ENCODE results near the gene CD63.

Gene CD63

GRCh38 chr12:55711786-55712553 lies 16.8 kb downstream of the CD63 start:
- no peak overlapping the region for H3K4me3 ChIP-seq (ENCODE audit: low read length)
- no peak for DNase-seq (ENCODE audit: low read depth)
- TF ChIP-seq CTCF (IDR thresholded peaks at IDR 0.05; ENCODE audit: insufficient read depth, low read depth, low read length, missing control alignments), result no peak

- no peak overlapping the region for H3K4me3 ChIP-seq (ENCODE audit: low read length)
- TF ChIP-seq CTCF (IDR thresholded peaks at IDR 0.05; ENCODE audit: insufficient read depth, low read depth, low read length, missing control alignments), result no peak
- DNase-seq (ENCODE audit: low read depth), result no peak
Measured at GRCh38 chr12:55708695-55709233, 20.0 kb downstream of the CD63 start.

DNA sequence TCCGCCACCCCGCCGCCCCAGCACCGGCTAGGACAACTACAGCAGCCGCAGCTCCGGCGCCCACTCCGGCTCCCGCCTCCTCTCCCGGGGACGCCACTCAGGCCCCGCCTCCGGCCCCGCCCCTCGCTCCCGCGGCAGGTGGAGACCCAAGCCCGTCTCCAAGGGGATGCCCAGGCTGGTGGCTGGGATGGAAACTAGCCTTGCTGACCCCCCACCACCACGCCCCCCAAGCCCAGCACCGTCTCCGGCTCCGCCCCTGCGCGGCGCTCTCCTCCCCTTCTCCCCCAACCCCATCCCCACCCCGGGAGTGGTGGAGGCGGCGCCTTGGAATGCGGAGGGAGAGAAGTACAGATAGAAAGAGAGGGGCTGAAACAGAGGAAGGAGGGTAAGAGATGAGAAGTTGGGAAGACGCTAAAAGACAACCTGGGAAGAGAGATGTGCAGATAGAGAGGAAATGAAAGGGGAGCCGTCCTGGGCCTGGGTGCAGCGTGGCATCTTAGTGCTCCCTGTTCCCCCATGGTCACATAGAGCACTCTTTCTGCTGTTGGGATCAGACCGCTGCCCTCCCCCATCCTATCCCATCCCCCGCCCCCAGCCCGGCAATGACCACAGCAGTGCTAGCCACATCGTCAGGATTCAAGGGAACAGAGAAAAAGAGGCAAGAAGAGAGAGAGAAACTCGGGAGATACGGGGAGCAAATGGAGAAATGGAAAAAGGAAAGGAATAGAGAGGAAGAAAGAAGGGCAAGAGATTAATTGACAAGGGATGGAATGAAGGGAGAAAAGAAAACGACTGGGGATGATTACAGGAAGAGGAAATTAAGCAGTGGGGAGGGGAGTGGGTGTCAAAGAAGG lies 20.7 kb downstream of the CD63 start, which contains the start of gene ITGA7:
Gene ITGA7, minus strand, starts transcription at position 64 of the 854 bp plus-strand sequence. CDS start 222 bp downstream, outside the sequence.
- peak within 1 kb of the TSS; percentile 33 for H3K4me3 ChIP-seq (ENCODE audit: low read length)
- TF ChIP-seq CTCF (IDR thresholded peaks at IDR 0.05; ENCODE audit: insufficient read depth, low read depth, low read length, missing control alignments), result no peak
- no peak for DNase-seq (ENCODE audit: low read depth)

- TF ChIP-seq CTCF (IDR thresholded peaks at IDR 0.05; ENCODE audit: insufficient read depth, low read depth, low read length, missing control alignments), result no peak
- peak overlapping the region; percentile 19 for H3K4me3 ChIP-seq (ENCODE audit: low read length)
- no peak for DNase-seq (ENCODE audit: low read depth)
Measured at GRCh38 chr12:55707219-55707671, 21.6 kb downstream of the CD63 start.

GRCh38 chr12:55706568-55707218 lies 22.1 kb downstream of the CD63 start:
- DNase-seq (ENCODE audit: low read depth), result no peak
- no peak overlapping the region for H3K4me3 ChIP-seq (ENCODE audit: low read length)
- no peak for TF ChIP-seq CTCF (IDR thresholded peaks at IDR 0.05; ENCODE audit: insufficient read depth, low read depth, low read length, missing control alignments)

GRCh38 chr12:55705782-55706402 lies 22.9 kb downstream of the CD63 start:
- peak; percentile 21 for TF ChIP-seq CTCF (IDR thresholded peaks at IDR 0.05; ENCODE audit: insufficient read depth, low read depth, low read length, missing control alignments)
- no peak for DNase-seq (ENCODE audit: low read depth)
- H3K4me3 ChIP-seq (ENCODE audit: low read length), result no peak overlapping the region

Data from epithelial cell of esophagus (primary cell).